HFFc6 (cell line): Measurements from ENCODE around the gene CEP135. TPM values are rescaled to one million over a fixed set of nuclear protein-coding genes. Genes with fewer than 3 reads are reported as not detected.
A peak's percentile ranks its signal among the peaks of the same experiment; 100 is the strongest.

Source experiments
- DNase-seq: peaks from one replicate; pipeline ENCODE4 v3.0.0-alpha.2; 2018
- H3K27ac Mint-ChIP-seq: 2 replicates; pipeline ENCODE4 v1.8.0; 2020; ENCODE audit warnings: mild to moderate bottlenecking, mixed read lengths
- H3K27me3 Mint-ChIP-seq: 2 replicates; pipeline ENCODE4 v1.8.0; 2021; ENCODE audit warnings: mild to moderate bottlenecking, moderate library complexity, mixed read lengths; ENCODE audit not compliant: insufficient read depth
- H3K36me3 Mint-ChIP-seq: 2 replicates; pipeline ENCODE4 v1.8.0; 2021; ENCODE audit warnings: low read depth, mixed read lengths
- H3K4me1 Mint-ChIP-seq: 2 replicates; pipeline ENCODE4 v1.8.0; 2020; ENCODE audit warnings: low read depth, mixed read lengths
- H3K4me3 Mint-ChIP-seq: 2 replicates; pipeline ENCODE4 v1.8.0; 2020; ENCODE audit warnings: mild to moderate bottlenecking, moderate library complexity, mixed read lengths
- H3K9me3 Mint-ChIP-seq: 2 replicates; pipeline ENCODE4 v1.8.0; 2020; ENCODE audit warnings: mild to moderate bottlenecking, mixed read lengths
- total RNA-seq, 6 experiments: library from RNA; stranded (reverse); fragmentation: NEBNext Ultra II Directional; extraction: Animal tissue kit (Norgen Biotek cat#: 25700); gene quantifications; 2 replicates in 1 of 6; 3 replicates in 5 of 6; pipeline ENCODE4 v1.2.3, GENCODE V29; 2021
- TF ChIP-seq, protein P1 (sequence below): fragments of 200-600 bp; sonication (generic); IDR thresholded peaks from 2 replicates; pipeline ENCODE4 v1.5.0; 2021; ENCODE audit warnings: antibody characterized with exemption, mild to moderate bottlenecking

The CEP135 gene
- total RNA-seq, 6 experiments from 2014 or later, result 4.3 to 7.0 (median 6.3) TPM

DNA sequence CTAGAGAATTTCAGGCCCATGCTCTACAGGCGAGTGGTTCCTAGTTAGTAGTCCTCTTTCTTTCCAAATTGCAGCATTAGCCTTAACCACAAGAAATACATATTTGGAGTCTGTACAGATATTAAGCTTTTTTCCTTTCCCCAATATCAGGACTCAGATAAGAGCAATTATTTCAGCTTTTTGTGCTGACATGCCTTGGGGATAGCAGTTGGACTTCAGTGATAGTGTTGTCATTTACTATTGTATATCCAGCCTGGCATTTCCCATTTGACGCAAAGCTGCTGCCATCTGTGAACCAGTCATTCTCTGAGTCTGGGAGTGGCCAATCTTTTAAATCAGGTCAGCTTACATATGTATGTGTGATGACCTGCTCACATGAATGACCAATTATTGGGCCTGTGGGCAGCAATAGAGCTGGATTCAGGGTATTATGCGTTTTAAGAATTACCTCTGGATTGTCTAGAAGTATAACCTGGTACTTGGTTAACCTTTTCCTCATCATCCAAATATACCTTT is 6.8 kb upstream of the CEP135 start:
- H3K4me1 Mint-ChIP-seq, result peaks cover 8% of the 10 kb centered on the region
- no peak overlapping the region for H3K4me3 Mint-ChIP-seq
- H3K36me3 Mint-ChIP-seq, result no peaks in the 10 kb centered on the region
- no peak for DNase-seq
- no peaks in the 10 kb centered on the region; the same call in none of the 2 replicates for H3K9me3 Mint-ChIP-seq
- H3K27me3 Mint-ChIP-seq, result peaks cover 4% of the 10 kb centered on the region
- H3K27ac Mint-ChIP-seq, result no peak overlapping the region
- TF ChIP-seq, protein P1, sequence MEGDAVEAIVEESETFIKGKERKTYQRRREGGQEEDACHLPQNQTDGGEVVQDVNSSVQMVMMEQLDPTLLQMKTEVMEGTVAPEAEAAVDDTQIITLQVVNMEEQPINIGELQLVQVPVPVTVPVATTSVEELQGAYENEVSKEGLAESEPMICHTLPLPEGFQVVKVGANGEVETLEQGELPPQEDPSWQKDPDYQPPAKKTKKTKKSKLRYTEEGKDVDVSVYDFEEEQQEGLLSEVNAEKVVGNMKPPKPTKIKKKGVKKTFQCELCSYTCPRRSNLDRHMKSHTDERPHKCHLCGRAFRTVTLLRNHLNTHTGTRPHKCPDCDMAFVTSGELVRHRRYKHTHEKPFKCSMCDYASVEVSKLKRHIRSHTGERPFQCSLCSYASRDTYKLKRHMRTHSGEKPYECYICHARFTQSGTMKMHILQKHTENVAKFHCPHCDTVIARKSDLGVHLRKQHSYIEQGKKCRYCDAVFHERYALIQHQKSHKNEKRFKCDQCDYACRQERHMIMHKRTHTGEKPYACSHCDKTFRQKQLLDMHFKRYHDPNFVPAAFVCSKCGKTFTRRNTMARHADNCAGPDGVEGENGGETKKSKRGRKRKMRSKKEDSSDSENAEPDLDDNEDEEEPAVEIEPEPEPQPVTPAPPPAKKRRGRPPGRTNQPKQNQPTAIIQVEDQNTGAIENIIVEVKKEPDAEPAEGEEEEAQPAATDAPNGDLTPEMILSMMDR, result no peak

DNA sequence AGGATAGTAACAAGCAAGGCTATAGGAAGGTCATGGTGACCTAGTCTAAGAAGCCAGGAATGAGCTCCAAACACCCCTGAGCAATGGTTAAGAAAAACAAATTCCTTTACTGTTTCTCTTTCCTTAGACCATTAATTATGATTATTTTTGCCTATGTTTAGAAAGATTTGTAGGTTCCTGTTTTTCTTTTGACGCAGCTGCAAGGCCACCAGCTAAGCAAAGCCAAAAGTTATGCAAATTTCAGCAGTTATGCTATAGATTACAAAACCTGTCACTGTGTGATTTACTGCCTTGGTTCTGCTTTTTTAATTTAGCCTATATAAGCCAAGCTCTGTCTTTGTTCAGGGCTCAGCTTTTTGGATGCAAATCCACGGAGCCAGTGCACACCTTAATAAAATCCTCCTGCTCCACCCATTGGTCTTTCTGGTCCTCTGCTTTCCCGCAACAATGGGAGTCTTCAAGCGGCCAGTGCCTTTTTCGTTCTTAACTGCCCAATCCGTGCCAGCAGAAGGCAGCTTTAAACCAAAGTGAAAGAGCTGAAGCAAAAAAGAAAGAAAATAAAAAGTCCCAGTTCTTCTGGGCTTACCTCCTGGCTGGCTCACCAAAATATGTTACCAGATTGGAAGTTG is 1.4 kb upstream of the CEP135 start:
- TF ChIP-seq, protein P1, result no peak
- Mint-ChIP-seq H3K4me1 (peaks cover 44% of the 10 kb centered on the region), H3K27ac (peak overlapping the region; percentile 97), H3K4me3 (peak overlapping the region; percentile 91), H3K36me3 (peaks cover 1% of the 10 kb centered on the region; the same call in 1 of the 2 replicates), H3K9me3 (no peaks in the 10 kb centered on the region), H3K27me3 (no peaks in the 10 kb centered on the region)
- DNase-seq, result peak; percentile 6

DNA sequence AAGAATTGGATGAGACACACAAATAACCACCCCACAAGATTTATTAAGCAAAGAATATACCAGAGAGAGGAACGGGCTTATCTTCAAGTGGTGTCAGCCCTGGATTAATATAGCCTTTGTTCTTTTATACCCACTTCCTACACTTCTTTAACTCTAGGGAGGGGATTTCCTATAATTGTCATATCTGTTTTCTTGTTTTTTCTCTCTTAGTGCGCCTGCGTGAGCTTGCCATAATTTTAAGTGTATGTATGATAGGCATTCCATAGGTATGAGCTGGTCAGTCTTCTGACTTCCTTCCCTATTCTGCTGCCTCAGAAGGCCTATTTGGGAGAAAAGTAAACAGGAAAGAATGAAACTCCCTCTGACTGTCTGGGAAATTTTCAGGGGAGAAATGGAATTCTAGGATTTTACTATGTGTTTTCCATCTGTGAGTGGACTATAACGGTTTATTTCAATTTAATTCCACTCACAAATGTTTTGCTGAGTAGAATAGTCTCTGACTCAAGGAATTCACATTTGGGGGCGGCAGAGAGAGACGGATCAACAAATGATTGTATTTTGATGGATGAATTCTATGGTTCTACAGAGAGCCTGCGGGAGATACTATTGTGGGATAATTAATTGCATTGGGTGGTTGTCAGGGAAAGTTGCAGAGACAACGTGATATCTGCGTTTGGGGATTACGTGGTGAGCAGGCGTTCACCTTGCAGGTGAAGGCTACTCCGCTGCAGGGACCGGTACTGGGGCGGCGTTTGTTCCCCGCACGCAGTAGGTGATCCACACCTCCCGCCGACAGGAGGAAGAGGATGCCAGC is 626 bp upstream of the CEP135 start:
- peaks cover 44% of the 10 kb centered on the region for H3K4me1 Mint-ChIP-seq
- H3K9me3 Mint-ChIP-seq, result no peaks in the 10 kb centered on the region
- H3K27me3 Mint-ChIP-seq, result no peaks in the 10 kb centered on the region
- peak; percentile 89 for DNase-seq
- H3K27ac Mint-ChIP-seq, result peak overlapping the region; percentile 97
- H3K4me3 Mint-ChIP-seq, result peak overlapping the region; percentile 91
- TF ChIP-seq, protein P1, result no peak
- peaks cover 4% of the 10 kb centered on the region; the same call in 1 of the 2 replicates for H3K36me3 Mint-ChIP-seq

DNA sequence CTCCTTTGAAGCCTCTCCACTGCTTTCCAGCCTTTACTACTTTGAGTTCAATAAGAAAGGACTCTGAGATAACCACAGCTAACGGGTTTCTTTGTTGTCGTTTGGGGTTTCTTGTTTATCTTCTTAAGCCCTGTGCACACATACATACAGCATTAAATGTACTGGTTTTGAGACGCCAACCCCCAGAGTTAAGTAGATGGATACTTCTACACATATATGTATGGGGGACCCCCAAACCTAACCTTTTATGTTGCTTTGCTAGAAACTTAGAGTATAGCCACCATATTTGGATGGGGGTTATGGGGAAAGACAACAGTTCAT is 697 bp downstream of the CEP135 start:
- Mint-ChIP-seq H3K27ac (peak overlapping the region; percentile 97), H3K4me1 (peaks cover 44% of the 10 kb centered on the region), H3K9me3 (no peaks in the 10 kb centered on the region), H3K4me3 (peak overlapping the region; percentile 91), H3K36me3 (peaks cover 4% of the 10 kb centered on the region; the same call in 1 of the 2 replicates), H3K27me3 (no peaks in the 10 kb centered on the region)
- no peak for DNase-seq
- TF ChIP-seq, protein P1, result no peak

DNA sequence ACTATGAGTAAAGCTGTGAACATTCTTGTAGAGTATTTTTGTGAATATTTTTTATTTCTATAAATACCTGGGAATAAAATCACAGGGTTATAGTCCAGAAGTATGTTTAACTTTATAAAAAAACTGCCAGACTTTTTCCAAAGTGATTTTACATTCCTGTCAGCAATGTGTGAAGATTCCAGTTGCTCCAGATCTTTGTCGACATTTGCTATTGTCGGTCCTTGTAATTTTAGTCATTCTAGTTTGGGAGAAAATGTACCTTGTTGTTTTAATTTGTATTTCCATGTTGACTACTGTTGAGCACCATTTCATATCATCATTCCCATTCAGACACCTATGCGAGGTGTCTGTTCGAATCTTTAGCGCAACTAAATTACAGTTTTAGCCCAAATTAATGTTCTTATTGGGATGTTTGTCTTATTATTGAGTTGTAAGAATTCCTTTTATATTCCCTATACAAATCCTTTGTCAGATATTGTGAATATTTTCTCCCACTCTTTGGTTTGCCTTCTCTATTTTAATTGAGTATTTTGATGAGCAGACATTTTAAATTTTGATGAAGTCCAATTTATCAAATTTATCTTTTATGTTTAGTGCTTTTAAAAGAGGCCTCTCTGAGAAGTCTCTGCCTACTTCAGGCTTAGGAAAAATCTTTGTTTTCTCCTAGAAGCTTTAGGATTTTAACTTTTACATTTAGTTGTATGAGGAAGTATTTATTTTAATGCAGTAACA is 2.6 kb downstream of the CEP135 start:
- no peak for DNase-seq
- Mint-ChIP-seq H3K36me3 (peaks cover 11% of the 10 kb centered on the region), H3K27me3 (no peaks in the 10 kb centered on the region; the same call in 1 of the 2 replicates), H3K4me3 (no peak overlapping the region; the same call in 1 of the 2 replicates), H3K9me3 (no peaks in the 10 kb centered on the region), H3K4me1 (peaks cover 42% of the 10 kb centered on the region), H3K27ac (no peak overlapping the region)
- TF ChIP-seq, protein P1, result no peak
